HCT116 (cell line): ENCODE measurements around the gene PCBP3. TPM values are rescaled to one million over a fixed set of nuclear protein-coding genes. Genes with fewer than 3 reads are reported as not detected.

ENCODE experiments used
- ATAC-seq: fragments of 200-7000 bp; cut with Tn5 transposase; 2 replicates; pipeline ENCODE4 v1.9.1; 2020; ENCODE audit warnings: mild to moderate bottlenecking, moderate library complexity
- BruUV-seq: library from RNA; stranded (reverse); fragments of 400-500 nt; replicated peaks from 2 replicates; lab custom pipeline; 2021; lab: Mats Ljungman, UMichigan
- CTCF ChIA-PET: fragments of 300-600 bp; sonication (Branson Sonifier 250); formaldehyde crosslinking; loops from one replicate; lab custom pipeline; 2021; ENCODE audit warnings: antibody characterized with exemption; lab: Charles Lee
- POLR2A ChIA-PET: fragments of 300-600, 350-600 bp; sonication (Branson Sonifier 250); formaldehyde crosslinking; loops from one replicate; lab custom pipeline; 2021; ENCODE audit warnings: antibody characterized with exemption; lab: Charles Lee
- RAD21 ChIA-PET, 2 experiments: fragments of 300-600 bp; sonication (Branson Sonifier 250); formaldehyde crosslinking; loops; one replicate each; lab custom pipeline; 2023; ENCODE audit warnings: low total read pairs in 2 of 2; ENCODE audit not compliant: uncharacterized antibody in 2 of 2, unreplicated experiment in 2 of 2, low non-redundant PET in 1 of 2; lab: Charles Lee
- DNase-seq: peaks from one replicate; pipeline ENCODE4 v3.0.0-alpha.2; 2010; ENCODE audit warnings: low read depth, low spot score
- H2AFZ ChIP-seq: fragments of 200-600 bp; shearing (Covaris generic), sonication (generic); 2 replicates; pipeline ENCODE4 v1.6.1; 2017; ENCODE audit warnings: low read depth, mixed run types, mixed read lengths, antibody characterized with exemption, low read length; ENCODE audit not compliant: poor library complexity, severe bottlenecking
- H3K27ac ChIP-seq: 2 replicates; pipeline ENCODE4 v1.5.1; 2012; ENCODE audit warnings: low read depth, low read length
- H3K27me3 ChIP-seq: fragments of 200-600 bp; sonication (generic); 2 replicates; pipeline ENCODE4 v1.6.1; 2016; ENCODE audit warnings: mixed run types, low read length, mixed read lengths; ENCODE audit not compliant: insufficient read depth
- H3K36me3 ChIP-seq, 2 experiments: fragments of 200-500 bp in 1 of 2; fragments of 200-600 bp in 1 of 2; sonication (Bioruptor generic) in 1 of 2; sonication (generic) in 1 of 2; 2 replicates each; pipeline versions ENCODE4 v1.5.1 to v1.6.1; 2014 to 2016; ENCODE audit warnings: low read length in 2 of 2, inconsistent platforms in 1 of 2, mixed read lengths in 1 of 2, mixed run types in 1 of 2; ENCODE audit not compliant: insufficient read depth in 2 of 2, control insufficient read depth in 1 of 2
- H3K4me1 ChIP-seq, 2 experiments: fragments of 200-600 bp in 1 of 2; sonication (generic) in 1 of 2; 2 replicates each; pipeline versions ENCODE4 v1.5.1 to v1.6.1; 2012 to 2017; ENCODE audit warnings: low read length in 2 of 2, inconsistent platforms in 1 of 2, mild to moderate bottlenecking in 1 of 2, mixed read lengths in 1 of 2, mixed run types in 1 of 2, moderate library complexity in 1 of 2; ENCODE audit not compliant: insufficient read depth in 2 of 2, control insufficient read depth in 1 of 2
- H3K4me2 ChIP-seq: fragments of 200-600 bp; sonication (generic); 2 replicates; pipeline ENCODE4 v1.6.1; 2017; ENCODE audit warnings: mixed run types, low read length, mixed read lengths
- H3K4me3 ChIP-seq, 2 experiments: fragments of 200-600 bp in 1 of 2; sonication (generic) in 1 of 2; replicated peaks in 1 of 2; 2 replicates each; pipeline ENCODE4 v1.5.1; 2011 to 2016; ENCODE audit warnings: low read length in 2 of 2, control low read depth in 1 of 2, low read depth in 1 of 2, mild to moderate bottlenecking in 1 of 2, mixed read lengths in 1 of 2, mixed run types in 1 of 2
- H3K79me2 ChIP-seq: fragments of 200-600 bp; sonication (generic); 2 replicates; pipeline ENCODE4 v1.6.1; 2017; ENCODE audit warnings: mild to moderate bottlenecking, mixed run types, low read length, moderate library complexity, mixed read lengths; ENCODE audit not compliant: insufficient read depth
- H3K9ac ChIP-seq: fragments of 200-600 bp; sonication (generic); 2 replicates; pipeline ENCODE4 v1.6.1; 2016; ENCODE audit warnings: low read length, mixed read lengths
- H3K9me2 ChIP-seq: fragments of 200-600 bp; sonication (generic), shearing (Covaris generic); 2 replicates; pipeline ENCODE4 v1.6.1; 2017; ENCODE audit warnings: mixed run types, mild to moderate bottlenecking, moderate library complexity; ENCODE audit not compliant: insufficient read depth
- H3K9me3 ChIP-seq, 2 experiments: fragments of 200-500 bp in 1 of 2; fragments of 200-600 bp in 1 of 2; sonication (Bioruptor generic) in 1 of 2; sonication (generic) in 1 of 2; 2 replicates each; pipeline ENCODE4 v1.6.1; 2014 to 2017; ENCODE audit warnings: low read length in 2 of 2, mixed read lengths in 2 of 2, inconsistent platforms in 1 of 2, low read depth in 1 of 2, mild to moderate bottlenecking in 1 of 2, mixed run types in 1 of 2, moderate library complexity in 1 of 2; ENCODE audit not compliant: control insufficient read depth in 1 of 2, insufficient read depth in 1 of 2
- H4K20me1 ChIP-seq: fragments of 200-600 bp; sonication (generic), shearing (Covaris generic); 2 replicates; pipeline ENCODE4 v1.6.1; 2017; ENCODE audit warnings: mixed run types, mild to moderate bottlenecking, moderate library complexity; ENCODE audit not compliant: insufficient read depth
- CEBPB ChIP-seq: IDR thresholded peaks from 2 replicates; pipeline ENCODE4 v1.6.1; 2012; ENCODE audit warnings: low read depth
- CTCF ChIP-seq, 3 experiments: fragments of 200-600 bp in 1 of 3; sonication (generic) in 1 of 3; IDR thresholded peaks in 2 of 3; conservative IDR thresholded peaks in 1 of 3; 2 replicates each; pipeline ENCODE4 v1.5.1; 2012 to 2017; ENCODE audit warnings: low read depth in 2 of 3, low read length in 2 of 3, antibody characterized with exemption in 1 of 3, borderline replicate concordance in 1 of 3, control low read depth in 1 of 3, mild to moderate bottlenecking in 1 of 3, mixed read lengths in 1 of 3, mixed run types in 1 of 3, moderate library complexity in 1 of 3; ENCODE audit not compliant: insufficient read depth in 1 of 3
- ELF1 ChIP-seq: IDR thresholded peaks from 2 replicates; pipeline ENCODE4 v1.6.1; 2012; ENCODE audit warnings: low read depth, borderline replicate concordance
- POLR2A ChIP-seq: IDR thresholded peaks from 2 replicates; pipeline ENCODE4 v1.7.0; 2011; ENCODE audit warnings: borderline replicate concordance; ENCODE audit not compliant: insufficient read depth, insufficient read length; ENCODE audit errors: extremely low read depth
- POLR2AphosphoS5 ChIP-seq: IDR thresholded peaks from 2 replicates; pipeline ENCODE4 v1.6.1; 2011; ENCODE audit warnings: mild to moderate bottlenecking, low read depth, low read length, moderate library complexity
- RAD21 ChIP-seq: IDR thresholded peaks from 2 replicates; pipeline ENCODE4 v1.6.1; 2012; ENCODE audit warnings: low read depth, mild to moderate bottlenecking
- SIN3A ChIP-seq: IDR thresholded peaks from 2 replicates; pipeline ENCODE4 v1.6.1; 2012; ENCODE audit warnings: low read depth
- SP1 ChIP-seq: IDR thresholded peaks from 2 replicates; pipeline ENCODE4 v1.6.1; 2012; ENCODE audit warnings: low read depth
- SRF ChIP-seq: IDR thresholded peaks from 2 replicates; pipeline ENCODE4 v1.6.1; 2012; ENCODE audit warnings: low read depth
- TCF7L2 ChIP-seq: IDR thresholded peaks from 2 replicates; pipeline ENCODE4 v1.7.0; 2011; ENCODE audit warnings: borderline replicate concordance, inconsistent platforms; ENCODE audit not compliant: insufficient read depth, insufficient read length; ENCODE audit errors: extremely low read depth
- YY1 ChIP-seq: IDR thresholded peaks from 2 replicates; pipeline ENCODE4 v1.6.1; 2011; ENCODE audit warnings: low read length, low read depth, moderate library complexity, mild to moderate bottlenecking; ENCODE audit not compliant: insufficient replicate concordance; ENCODE audit errors: extremely low read depth
- ZFX ChIP-seq: fragments of 450-650 bp; IDR thresholded peaks from 2 replicates; pipeline ENCODE4 v1.6.1; 2017
- ZNF274 ChIP-seq: fragments of 200-500 bp; sonication (Bioruptor generic); IDR thresholded peaks from 2 replicates; pipeline ENCODE4 v1.6.1; 2014; ENCODE audit warnings: mild to moderate bottlenecking, low read depth, low read length, inconsistent platforms
- intact Hi-C: fragments of 100-400 bp; cut with micrococcal nuclease; formaldehyde crosslinking; loops from 2 replicates; pipeline ENCODE4 v1.10.0; 2022
- total RNA-seq: library from RNA; stranded (reverse); gene quantifications from one replicate; pipeline ENCODE4 v1.2.1, GENCODE V29; 2021; ENCODE audit not compliant: unreplicated experiment
- TF ChIP-seq, protein P1 (sequence below): IDR thresholded peaks from 2 replicates; pipeline ENCODE4 v1.6.1; 2011; ENCODE audit warnings: mild to moderate bottlenecking, low read length, moderate library complexity; ENCODE audit not compliant: insufficient replicate concordance; ENCODE audit errors: extremely low read depth

PCBP3 gene
- total RNA-seq, 1 experiment from 2014 or later: 3.1 TPM

- no peak overlapping the region for H3K9ac ChIP-seq
- BruUV-seq: no TSS peak
- no peak overlapping the region for H2AFZ ChIP-seq
- intact Hi-C loops: no loop called here
- no peak for ATAC-seq
- no peaks in the 10 kb centered on the region for H4K20me1 ChIP-seq
- H3K27me3 ChIP-seq: 0 out of 2 replicates have a peak, but pooled peaks cover 5% of the 10 kb centered on the region
- TF ChIP-seq ZNF274 (no peak), SP1 (no peak), POLR2A (no peak), CTCF (IDR thresholded peaks at IDR 0.05 in 2 of 3, conservative IDR thresholded peaks at IDR 0.05 in 1 of 3; ENCODE audit: borderline replicate concordance in 1 of 3, insufficient read depth in 1 of 3, low read depth in 2 of 3, low read length in 2 of 3) (no peak), POLR2AphosphoS5 (no peak), ELF1 (no peak), SRF (no peak), TCF7L2 (no peak), RAD21 (no peak), CEBPB (no peak), ZFX (no peak), YY1 (no peak), SIN3A (no peak)
- TF ChIP-seq, protein P1, sequence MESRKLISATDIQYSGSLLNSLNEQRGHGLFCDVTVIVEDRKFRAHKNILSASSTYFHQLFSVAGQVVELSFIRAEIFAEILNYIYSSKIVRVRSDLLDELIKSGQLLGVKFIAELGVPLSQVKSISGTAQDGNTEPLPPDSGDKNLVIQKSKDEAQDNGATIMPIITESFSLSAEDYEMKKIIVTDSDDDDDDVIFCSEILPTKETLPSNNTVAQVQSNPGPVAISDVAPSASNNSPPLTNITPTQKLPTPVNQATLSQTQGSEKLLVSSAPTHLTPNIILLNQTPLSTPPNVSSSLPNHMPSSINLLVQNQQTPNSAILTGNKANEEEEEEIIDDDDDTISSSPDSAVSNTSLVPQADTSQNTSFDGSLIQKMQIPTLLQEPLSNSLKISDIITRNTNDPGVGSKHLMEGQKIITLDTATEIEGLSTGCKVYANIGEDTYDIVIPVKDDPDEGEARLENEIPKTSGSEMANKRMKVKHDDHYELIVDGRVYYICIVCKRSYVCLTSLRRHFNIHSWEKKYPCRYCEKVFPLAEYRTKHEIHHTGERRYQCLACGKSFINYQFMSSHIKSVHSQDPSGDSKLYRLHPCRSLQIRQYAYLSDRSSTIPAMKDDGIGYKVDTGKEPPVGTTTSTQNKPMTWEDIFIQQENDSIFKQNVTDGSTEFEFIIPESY: no peak
- CTCF ChIA-PET: no interaction called here
- no peaks in the 10 kb centered on the region for H3K79me2 ChIP-seq
- no peak overlapping the region for H3K4me3 ChIP-seq
- no peaks in the 10 kb centered on the region for H3K36me3 ChIP-seq
- no peaks in the 10 kb centered on the region for H3K9me2 ChIP-seq
- H3K9me3 ChIP-seq: 0 out of 4 replicates have a peak, but pooled peaks cover 0 to 3% of the 10 kb centered on the region in 2 experiments
- no peak overlapping the region for H3K4me2 ChIP-seq
- H3K4me1 ChIP-seq: no peaks in the 10 kb centered on the region
- RAD21 ChIA-PET: no interaction called here
- no peak overlapping the region for H3K27ac ChIP-seq
- POLR2A ChIA-PET: no interaction called here
- no peak for DNase-seq
Measured at GRCh38 chr21:45774291-45774690, 130.8 kb downstream of the PCBP3 start.
